ENCODE results near the gene SEMA3A. TPM values are rescaled to one million over a fixed set of nuclear protein-coding genes. Genes with fewer than 3 reads are reported as not detected.

The SEMA3A gene
- total and polyA plus RNA-seq, 4 donors: 0.13 to 0.56 (median 0.20) TPM

DNA sequence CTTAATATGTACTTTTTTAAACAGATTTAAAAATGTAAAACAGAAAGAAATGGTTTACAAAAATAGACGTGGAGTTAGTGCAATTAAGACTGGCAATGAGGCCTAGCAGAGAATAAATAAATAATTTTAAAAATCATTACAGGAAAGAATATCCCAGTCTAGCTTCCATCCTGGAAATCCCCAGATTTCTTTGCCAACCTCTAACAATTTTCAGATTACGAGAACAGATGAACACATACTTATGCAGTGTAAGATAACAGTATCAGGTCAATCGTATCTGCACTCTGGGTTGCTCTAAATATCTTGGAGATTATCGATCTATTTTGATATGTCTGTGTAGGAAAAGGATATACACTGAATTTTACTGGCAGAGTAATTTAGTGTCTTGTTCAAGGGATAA, 210.5 kb downstream of the SEMA3A start (continued):
- TF ChIP-seq CTCF (IDR thresholded peaks at IDR 0.05; ENCODE audit: low read depth, low read length, missing input control): no peak
- no peak for TF ChIP-seq FOXA2 (IDR thresholded peaks at IDR 0.05)
- no peak for TF ChIP-seq HNF4G (IDR thresholded peaks at IDR 0.05)
- no peak for TF ChIP-seq FOXA1 (IDR thresholded peaks at IDR 0.05)
- TF ChIP-seq ATF3 (IDR thresholded peaks at IDR 0.05): no peak
- no peak for TF ChIP-seq SP1 (IDR thresholded peaks at IDR 0.05)
- no peak for TF ChIP-seq RAD21 (IDR thresholded peaks at IDR 0.05)
- TF ChIP-seq RXRA (IDR thresholded peaks at IDR 0.05): no peak
- no peak for TF ChIP-seq JUND (IDR thresholded peaks at IDR 0.05)
- TF ChIP-seq HNF4A (conservative IDR thresholded peaks at IDR 0.05): no peak

- Histone ChIP-seq H3K27me3 (ENCODE audit: control insufficient read depth in 4 of 4, insufficient read depth in 4 of 4, low read length in 3 of 4) (no peaks in the 10 kb centered on the region), H3K27ac (ENCODE audit: low read depth in 1 of 2, low read length in 2 of 2) (no peak overlapping the region), H3K4me1 (ENCODE audit: control insufficient read depth in 4 of 4, insufficient read depth in 4 of 4, low read length in 3 of 4) (no peaks in the 10 kb centered on the region), H3K36me3 (ENCODE audit: control insufficient read depth in 4 of 4, insufficient read depth in 3 of 4, low read depth in 1 of 4, low read length in 3 of 4) (no peaks in the 10 kb centered on the region), H3K9me3 (ENCODE audit: control insufficient read depth in 4 of 4, low read length in 3 of 4) (no peaks in the 10 kb centered on the region), H3K4me3 (ENCODE audit: low read depth in 1 of 3, low read length in 3 of 3) (no peak overlapping the region), H3K9ac (ENCODE audit: low read depth in 1 of 2, low read length in 2 of 2) (no peak overlapping the region)
- 72% methylated on average over 1 of the region's 1 CpG for WGBS
- TF ChIP-seq RAD21 (IDR thresholded peaks at IDR 0.05) (no peak), FOXA2 (IDR thresholded peaks at IDR 0.05) (no peak), JUND (IDR thresholded peaks at IDR 0.05) (no peak), NR2F2 (IDR thresholded peaks at IDR 0.05) (no peak), YY1 (IDR thresholded peaks at IDR 0.05) (no peak), TAF1 (conservative IDR thresholded peaks at IDR 0.05) (no peak), SP1 (IDR thresholded peaks at IDR 0.05) (no peak), HNF4A (conservative IDR thresholded peaks at IDR 0.05) (no peak), EGR1 (IDR thresholded peaks at IDR 0.05; ENCODE audit: low read depth in 2 of 2) (no peak), MAX (IDR thresholded peaks at IDR 0.05) (no peak), ATF3 (IDR thresholded peaks at IDR 0.05) (no peak), CTCF (IDR thresholded peaks at IDR 0.05; ENCODE audit: low read depth, low read length, missing input control) (no peak), GABPA (IDR thresholded peaks at IDR 0.05 in 1 of 2, conservative IDR thresholded peaks at IDR 0.05 in 1 of 2) (no peak), HNF4G (IDR thresholded peaks at IDR 0.05) (no peak), FOXA1 (IDR thresholded peaks at IDR 0.05) (no peak)
- TF ChIP-seq, protein P1, sequence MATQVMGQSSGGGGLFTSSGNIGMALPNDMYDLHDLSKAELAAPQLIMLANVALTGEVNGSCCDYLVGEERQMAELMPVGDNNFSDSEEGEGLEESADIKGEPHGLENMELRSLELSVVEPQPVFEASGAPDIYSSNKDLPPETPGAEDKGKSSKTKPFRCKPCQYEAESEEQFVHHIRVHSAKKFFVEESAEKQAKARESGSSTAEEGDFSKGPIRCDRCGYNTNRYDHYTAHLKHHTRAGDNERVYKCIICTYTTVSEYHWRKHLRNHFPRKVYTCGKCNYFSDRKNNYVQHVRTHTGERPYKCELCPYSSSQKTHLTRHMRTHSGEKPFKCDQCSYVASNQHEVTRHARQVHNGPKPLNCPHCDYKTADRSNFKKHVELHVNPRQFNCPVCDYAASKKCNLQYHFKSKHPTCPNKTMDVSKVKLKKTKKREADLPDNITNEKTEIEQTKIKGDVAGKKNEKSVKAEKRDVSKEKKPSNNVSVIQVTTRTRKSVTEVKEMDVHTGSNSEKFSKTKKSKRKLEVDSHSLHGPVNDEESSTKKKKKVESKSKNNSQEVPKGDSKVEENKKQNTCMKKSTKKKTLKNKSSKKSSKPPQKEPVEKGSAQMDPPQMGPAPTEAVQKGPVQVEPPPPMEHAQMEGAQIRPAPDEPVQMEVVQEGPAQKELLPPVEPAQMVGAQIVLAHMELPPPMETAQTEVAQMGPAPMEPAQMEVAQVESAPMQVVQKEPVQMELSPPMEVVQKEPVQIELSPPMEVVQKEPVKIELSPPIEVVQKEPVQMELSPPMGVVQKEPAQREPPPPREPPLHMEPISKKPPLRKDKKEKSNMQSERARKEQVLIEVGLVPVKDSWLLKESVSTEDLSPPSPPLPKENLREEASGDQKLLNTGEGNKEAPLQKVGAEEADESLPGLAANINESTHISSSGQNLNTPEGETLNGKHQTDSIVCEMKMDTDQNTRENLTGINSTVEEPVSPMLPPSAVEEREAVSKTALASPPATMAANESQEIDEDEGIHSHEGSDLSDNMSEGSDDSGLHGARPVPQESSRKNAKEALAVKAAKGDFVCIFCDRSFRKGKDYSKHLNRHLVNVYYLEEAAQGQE (IDR thresholded peaks at IDR 0.05): no peak
- TF ChIP-seq, protein P2, sequence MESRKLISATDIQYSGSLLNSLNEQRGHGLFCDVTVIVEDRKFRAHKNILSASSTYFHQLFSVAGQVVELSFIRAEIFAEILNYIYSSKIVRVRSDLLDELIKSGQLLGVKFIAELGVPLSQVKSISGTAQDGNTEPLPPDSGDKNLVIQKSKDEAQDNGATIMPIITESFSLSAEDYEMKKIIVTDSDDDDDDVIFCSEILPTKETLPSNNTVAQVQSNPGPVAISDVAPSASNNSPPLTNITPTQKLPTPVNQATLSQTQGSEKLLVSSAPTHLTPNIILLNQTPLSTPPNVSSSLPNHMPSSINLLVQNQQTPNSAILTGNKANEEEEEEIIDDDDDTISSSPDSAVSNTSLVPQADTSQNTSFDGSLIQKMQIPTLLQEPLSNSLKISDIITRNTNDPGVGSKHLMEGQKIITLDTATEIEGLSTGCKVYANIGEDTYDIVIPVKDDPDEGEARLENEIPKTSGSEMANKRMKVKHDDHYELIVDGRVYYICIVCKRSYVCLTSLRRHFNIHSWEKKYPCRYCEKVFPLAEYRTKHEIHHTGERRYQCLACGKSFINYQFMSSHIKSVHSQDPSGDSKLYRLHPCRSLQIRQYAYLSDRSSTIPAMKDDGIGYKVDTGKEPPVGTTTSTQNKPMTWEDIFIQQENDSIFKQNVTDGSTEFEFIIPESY (IDR thresholded peaks at IDR 0.05): no peak
- no peak for DNase-seq (ENCODE audit: low spot score)
Observed at GRCh38 chr7:83983606-83984005, 211.0 kb downstream of the SEMA3A start.

Data from liver (tissue), 9 donors.